ENCODE results near the gene CEP85L.

GRCh38 chr6:118645395-118645794 lies 6.0 kb downstream of the CEP85L start:
- TF ChIP-seq TAF1 (IDR thresholded peaks at IDR 0.05; ENCODE audit: low read depth, low read length): no peak
- TF ChIP-seq POLR2A (IDR thresholded peaks at IDR 0.05; ENCODE audit: low read depth, low read length): no peak
- TF ChIP-seq POLR2AphosphoS5 (IDR thresholded peaks at IDR 0.05; ENCODE audit: low read depth, low read length): no peak
- TF ChIP-seq SPI1 (IDR thresholded peaks at IDR 0.05; ENCODE audit: low read depth, low read length): no peak
